IMR-90 (cell line): Measurements from ENCODE around the gene SMARCA4. TPM values are rescaled to one million over a fixed set of nuclear protein-coding genes. Genes with fewer than 3 reads are reported as not detected.

Source experiments
- ATAC-seq: fragments of 200-7000 bp; cut with Tn5 transposase; 2 replicates; pipeline ENCODE4 v1.9.1; 2020; ENCODE audit warnings: low read depth, mild to moderate bottlenecking, moderate library complexity
- BruUV-seq: library from RNA; stranded (reverse); fragments of 400-500 nt; replicated peaks from 2 replicates; lab custom pipeline; 2021; lab: Mats Ljungman, UMichigan
- CTCF ChIA-PET: fragments of 300-600 bp; formaldehyde crosslinking; extraction: SDS; loops from one replicate; lab custom pipeline; 2021; ENCODE audit warnings: antibody characterized with exemption; lab: Yijun Ruan, JAX
- POLR2A ChIA-PET: fragments of 300-600 bp; sonication (Branson Sonifier 250); formaldehyde crosslinking; loops from one replicate; lab custom pipeline; 2022; ENCODE audit warnings: antibody characterized with exemption; ENCODE audit not compliant: unreplicated experiment; lab: Charles Lee
- DNase-seq: peaks from one replicate; pipeline ENCODE4 v3.0.0; 2013
- H2AFZ ChIP-seq: replicated peaks from 2 replicates; pipeline ENCODE3; 2013; ENCODE audit warnings: low read length, mild to moderate bottlenecking; ENCODE audit not compliant: poor library complexity
- H2AK5ac ChIP-seq: 2 replicates; pipeline ENCODE4 v1.6.1; 2013; ENCODE audit warnings: low read depth, low read length, inconsistent platforms
- H2AK9ac ChIP-seq: replicated peaks from 2 replicates; pipeline ENCODE3; 2013; ENCODE audit warnings: mild to moderate bottlenecking, low read depth, low read length, moderate library complexity; ENCODE audit not compliant: poor library complexity
- H2BK120ac ChIP-seq: 2 replicates; pipeline ENCODE4 v1.6.1; 2013; ENCODE audit warnings: low read depth, low read length, inconsistent platforms
- H2BK15ac ChIP-seq: 3 replicates; pipeline ENCODE4 v1.6.1; 2013; ENCODE audit warnings: low read depth, low read length, inconsistent platforms
- H2BK20ac ChIP-seq: 2 replicates; pipeline ENCODE4 v1.6.1; 2013; ENCODE audit warnings: low read depth, mild to moderate bottlenecking, inconsistent platforms, low read length, moderate library complexity
- H2BK5ac ChIP-seq: 2 replicates; pipeline ENCODE4 v1.6.1; 2013; ENCODE audit warnings: mild to moderate bottlenecking, low read depth, low read length, inconsistent platforms; ENCODE audit not compliant: poor library complexity, severe bottlenecking
- H3K14ac ChIP-seq: replicated peaks from 2 replicates; pipeline ENCODE4 v1.6.1; 2013; ENCODE audit warnings: low read depth, low read length, inconsistent platforms
- H3K18ac ChIP-seq: 2 replicates; pipeline ENCODE4 v1.6.1; 2013; ENCODE audit warnings: low read depth, low read length, control low read depth
- H3K23ac ChIP-seq: 2 replicates; pipeline ENCODE4 v1.6.1; 2013; ENCODE audit warnings: low read depth, low read length, inconsistent platforms
- H3K27ac ChIP-seq: 2 replicates; pipeline ENCODE4 v1.5.1; 2013; ENCODE audit warnings: mild to moderate bottlenecking, control low read depth, low read length; ENCODE audit not compliant: insufficient read depth
- H3K27me3 ChIP-seq: 2 replicates; pipeline ENCODE4 v1.6.1; 2013; ENCODE audit warnings: low read length; ENCODE audit not compliant: control insufficient read depth, insufficient read depth
- H3K36me3 ChIP-seq: 2 replicates; pipeline ENCODE4 v1.6.1; 2013; ENCODE audit warnings: low read length, mixed read lengths; ENCODE audit not compliant: control insufficient read depth, insufficient read depth
- H3K4ac ChIP-seq: 2 replicates; pipeline ENCODE4 v1.6.1; 2013; ENCODE audit warnings: low read depth, low read length, inconsistent platforms
- H3K4me1 ChIP-seq: 2 replicates; pipeline ENCODE4 v1.6.1; 2013; ENCODE audit warnings: low read length, mixed read lengths; ENCODE audit not compliant: control insufficient read depth, insufficient read depth
- H3K4me2 ChIP-seq: 2 replicates; pipeline ENCODE4 v1.6.1; 2013; ENCODE audit warnings: low read depth, mild to moderate bottlenecking, control low read depth, low read length, moderate library complexity
- H3K4me3 ChIP-seq: 2 replicates; pipeline ENCODE4 v1.5.1; 2013; ENCODE audit warnings: low read depth, mild to moderate bottlenecking, control low read depth, low read length, moderate library complexity; ENCODE audit not compliant: insufficient read depth
- H3K56ac ChIP-seq: 2 replicates; pipeline ENCODE4 v1.6.1; 2013; ENCODE audit warnings: low read length, inconsistent platforms; ENCODE audit not compliant: insufficient read depth; ENCODE audit errors: extremely low read depth
- H3K79me1 ChIP-seq, 2 experiments: 2 replicates each; pipeline ENCODE4 v1.6.1; 2013; ENCODE audit warnings: low read length in 2 of 2, inconsistent platforms in 1 of 2, low read depth in 1 of 2
- H3K9ac ChIP-seq: 2 replicates; pipeline ENCODE4 v1.6.1; 2013; ENCODE audit warnings: low read depth, low read length, control low read depth
- H3K9me1 ChIP-seq: 2 replicates; pipeline ENCODE4 v1.6.1; 2013; ENCODE audit warnings: low read length, inconsistent platforms; ENCODE audit not compliant: insufficient read depth
- H3K9me3 ChIP-seq: 2 replicates; pipeline ENCODE4 v1.6.1; 2013; ENCODE audit warnings: low read length; ENCODE audit not compliant: control insufficient read depth, insufficient read depth
- H4K20me1 ChIP-seq: 2 replicates; pipeline ENCODE4 v1.6.1; 2013; ENCODE audit warnings: low read length, inconsistent platforms; ENCODE audit not compliant: insufficient read depth
- H4K5ac ChIP-seq: 2 replicates; pipeline ENCODE4 v1.6.1; 2013; ENCODE audit warnings: mild to moderate bottlenecking, low read depth, low read length, control low read depth
- H4K8ac ChIP-seq, 2 experiments: 2 replicates each; pipeline ENCODE4 v1.6.1; 2013; ENCODE audit warnings: low read depth in 2 of 2, low read length in 2 of 2, control low read depth in 1 of 2, inconsistent platforms in 1 of 2
- H4K91ac ChIP-seq: 2 replicates; pipeline ENCODE4 v1.6.1; 2013; ENCODE audit warnings: low read depth, low read length, inconsistent platforms; ENCODE audit not compliant: insufficient read depth
- BHLHE40 ChIP-seq: fragments of 150-350 bp; IDR thresholded peaks from 2 replicates; pipeline ENCODE4 v1.6.1; 2016; ENCODE audit warnings: mild to moderate bottlenecking, low read depth, low read length
- CEBPB ChIP-seq: IDR thresholded peaks from 2 replicates; pipeline ENCODE4 v1.6.1; 2012; ENCODE audit warnings: low read depth, low read length, improper control_type of control experiment
- CHD1 ChIP-seq: IDR thresholded peaks from 2 replicates; pipeline ENCODE4 v1.6.1; 2012; ENCODE audit warnings: low read depth, low read length, improper control_type of control experiment
- FOS ChIP-seq: fragments of 150-350 bp; IDR thresholded peaks from 2 replicates; pipeline ENCODE4 v1.6.1; 2016; ENCODE audit warnings: low read depth, low read length
- MAFK ChIP-seq: IDR thresholded peaks from 2 replicates; pipeline ENCODE4 v1.6.1; 2012; ENCODE audit warnings: low read depth, low read length, improper control_type of control experiment
- MAZ ChIP-seq: IDR thresholded peaks from 2 replicates; pipeline ENCODE4 v1.6.1; 2012; ENCODE audit warnings: low read depth, mild to moderate bottlenecking, low read length, improper control_type of control experiment, moderate library complexity, borderline replicate concordance
- MXI1 ChIP-seq: IDR thresholded peaks from 2 replicates; pipeline ENCODE4 v1.6.1; 2012; ENCODE audit warnings: low read depth, mild to moderate bottlenecking, low read length, moderate library complexity, borderline replicate concordance
- NFE2L2 ChIP-seq: fragments of 150-350 bp; IDR thresholded peaks from 2 replicates; pipeline ENCODE4 v1.6.1; 2016; ENCODE audit warnings: low read depth, mild to moderate bottlenecking, low read length
- POLR2A ChIP-seq: IDR thresholded peaks from 2 replicates; pipeline ENCODE4 v1.6.1; 2012; ENCODE audit warnings: mild to moderate bottlenecking, low read depth, low read length
- RAD21 ChIP-seq: IDR thresholded peaks from 2 replicates; pipeline ENCODE4 v1.6.1; 2012; ENCODE audit warnings: low read length, improper control_type of control experiment
- RCOR1 ChIP-seq: IDR thresholded peaks from 2 replicates; pipeline ENCODE4 v1.6.1; 2012; ENCODE audit warnings: mild to moderate bottlenecking, low read length, improper control_type of control experiment; ENCODE audit not compliant: insufficient replicate concordance
- RFX5 ChIP-seq: IDR thresholded peaks from 2 replicates; pipeline ENCODE4 v1.8.0; 2012; ENCODE audit warnings: low read depth, mild to moderate bottlenecking, low read length, moderate library complexity
- SMC3 ChIP-seq: fragments of 150-350 bp; IDR thresholded peaks from 2 replicates; pipeline ENCODE4 v1.6.1; 2016; ENCODE audit warnings: low read depth, mild to moderate bottlenecking, antibody characterized with exemption, low read length, moderate library complexity
- WGBS, 2 experiments: methylation state at CpG; one replicate each; pipeline versions ENCODE4 v1.1.5 to v1.1.7; 2013; ENCODE audit warnings: missing lambda C conversion rate in 2 of 2; ENCODE audit not compliant: insufficient read length in 1 of 2; ENCODE audit errors: extremely low coverage in 2 of 2; 5-methylcytosine and 5-hydroxymethylcytosine counted together
- dilution Hi-C: fragments of 300-500 bp; cut with HindIII; formaldehyde crosslinking; loops from one replicate; pipeline ENCODE4 v1.14.3; 2018; ENCODE audit warnings: low sequenced_read_pairs; ENCODE audit not compliant: unreplicated experiment
- in situ Hi-C: fragments of 300-500 bp; cut with MboI; formaldehyde crosslinking; loops from 3 replicates; pipeline ENCODE4 v1.14.3; 2019; ENCODE audit warnings: low sequenced_read_pairs, inconsistent platforms, mixed read lengths
- intact Hi-C: fragments of 100-400 bp; cut with micrococcal nuclease; formaldehyde crosslinking; loops from 2 replicates; pipeline ENCODE4 v1.10.0; 2022
- polyA plus RNA-seq, 3 experiments: library from polyadenylated mRNA; depleted of rRNA; stranded (reverse); fragments of >200 nt; gene quantifications; 2 replicates each; pipeline ENCODE4 v1.2.3, GENCODE V29; 2012; ENCODE audit warnings: low replicate concordance in 1 of 3
- total RNA-seq: library from RNA; depleted of rRNA; stranded (reverse); fragments of >200 nt; gene quantifications from 2 replicates; pipeline ENCODE4 v1.2.3, GENCODE V29; 2012
- TF ChIP-seq, protein P1 (sequence below): conservative IDR thresholded peaks from 2 replicates; pipeline ENCODE4 v1.5.1; 2012; ENCODE audit warnings: mild to moderate bottlenecking, low read depth, low read length, improper control_type of control experiment
- TF ChIP-seq, protein P2 (sequence below): fragments of 150-350 bp; IDR thresholded peaks from 2 replicates; pipeline ENCODE4 v1.6.1; 2016; ENCODE audit warnings: low read depth, mild to moderate bottlenecking, low read length, moderate library complexity, borderline replicate concordance
- TF ChIP-seq, protein P3 (sequence below): fragments of 150-350 bp; IDR thresholded peaks from 2 replicates; pipeline ENCODE4 v1.6.1; 2017; ENCODE audit warnings: mild to moderate bottlenecking, antibody characterized with exemption, low read length, low read depth

The SMARCA4 gene
- total and polyA plus RNA-seq, 2 of the 4 experiments (the other 2 are of a cell fraction) = 41.4 to 85.6 TPM

DNA sequence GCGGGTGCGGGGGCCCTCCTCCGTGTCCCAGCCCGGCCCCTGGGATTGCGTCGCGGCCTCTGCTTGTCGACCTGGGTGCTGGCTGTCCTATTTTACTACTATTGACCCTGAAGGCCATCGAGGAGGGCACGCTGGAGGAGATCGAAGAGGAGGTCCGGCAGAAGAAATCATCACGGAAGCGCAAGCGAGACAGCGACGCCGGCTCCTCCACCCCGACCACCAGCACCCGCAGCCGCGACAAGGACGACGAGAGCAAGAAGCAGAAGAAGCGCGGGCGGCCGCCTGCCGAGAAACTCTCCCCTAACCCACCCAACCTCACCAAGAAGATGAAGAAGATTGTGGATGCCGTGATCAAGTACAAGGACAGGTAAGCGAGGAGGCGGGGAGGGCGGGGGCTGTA is 80.4 kb downstream of the SMARCA4 start:
- Histone ChIP-seq H3K27ac (no peak overlapping the region), H3K4me2 (no peak overlapping the region), H4K20me1 (peaks cover 11% of the 10 kb centered on the region), H4K8ac (no peak overlapping the region), H2BK15ac (no peak overlapping the region), H3K9me1 (no peaks in the 10 kb centered on the region), H2BK20ac (no peak overlapping the region), H3K18ac (no peak overlapping the region), H3K23ac (no peak overlapping the region), H3K4ac (no peak overlapping the region), H3K4me1 (no peaks in the 10 kb centered on the region), H3K14ac (no peak overlapping the region), H3K79me1 (peaks cover 39 to 43% of the 10 kb centered on the region in 2 experiments), H4K91ac (no peak overlapping the region), H2BK120ac (no peak overlapping the region), H2AFZ (no peak overlapping the region), H3K9ac (no peak overlapping the region), H3K9me3 (no peaks in the 10 kb centered on the region), H3K56ac (no peak overlapping the region), H4K5ac (no peak overlapping the region), H3K27me3 (no peaks in the 10 kb centered on the region), H2AK9ac (no peak overlapping the region), H3K4me3 (no peak overlapping the region), H2AK5ac (no peak overlapping the region), H2BK5ac (no peak overlapping the region), H3K36me3 (peaks cover 60% of the 10 kb centered on the region)
- 92% methylated on average over 7 of the region's 33 CpGs; no CpG with 5 or more reads in 1 of the 2 experiments for WGBS, 2 experiments
- ChIA-PET CTCF (interaction anchor here (0.5 kb wide), 2 partner anchors 67 to 121 kb away, joined by 3 to 4 read pairs; no protein-coding TSS in a partner anchor), POLR2A (no interaction called here)
- intact Hi-C loops = no loop called here
- TF ChIP-seq BHLHE40 = no peak
- no peak for TF ChIP-seq CHD1
- TF ChIP-seq CEBPB = no peak
- TF ChIP-seq POLR2A = no peak
- TF ChIP-seq SMC3 = no peak
- TF ChIP-seq MAFK = no peak
- TF ChIP-seq RFX5 = no peak
- TF ChIP-seq RAD21 = no peak
- no peak for TF ChIP-seq MAZ
- TF ChIP-seq NFE2L2 = no peak
- no peak for TF ChIP-seq MXI1
- TF ChIP-seq, protein P1, sequence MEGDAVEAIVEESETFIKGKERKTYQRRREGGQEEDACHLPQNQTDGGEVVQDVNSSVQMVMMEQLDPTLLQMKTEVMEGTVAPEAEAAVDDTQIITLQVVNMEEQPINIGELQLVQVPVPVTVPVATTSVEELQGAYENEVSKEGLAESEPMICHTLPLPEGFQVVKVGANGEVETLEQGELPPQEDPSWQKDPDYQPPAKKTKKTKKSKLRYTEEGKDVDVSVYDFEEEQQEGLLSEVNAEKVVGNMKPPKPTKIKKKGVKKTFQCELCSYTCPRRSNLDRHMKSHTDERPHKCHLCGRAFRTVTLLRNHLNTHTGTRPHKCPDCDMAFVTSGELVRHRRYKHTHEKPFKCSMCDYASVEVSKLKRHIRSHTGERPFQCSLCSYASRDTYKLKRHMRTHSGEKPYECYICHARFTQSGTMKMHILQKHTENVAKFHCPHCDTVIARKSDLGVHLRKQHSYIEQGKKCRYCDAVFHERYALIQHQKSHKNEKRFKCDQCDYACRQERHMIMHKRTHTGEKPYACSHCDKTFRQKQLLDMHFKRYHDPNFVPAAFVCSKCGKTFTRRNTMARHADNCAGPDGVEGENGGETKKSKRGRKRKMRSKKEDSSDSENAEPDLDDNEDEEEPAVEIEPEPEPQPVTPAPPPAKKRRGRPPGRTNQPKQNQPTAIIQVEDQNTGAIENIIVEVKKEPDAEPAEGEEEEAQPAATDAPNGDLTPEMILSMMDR = no peak
- TF ChIP-seq FOS = no peak
- no peak for TF ChIP-seq RCOR1
- TF ChIP-seq, protein P2, sequence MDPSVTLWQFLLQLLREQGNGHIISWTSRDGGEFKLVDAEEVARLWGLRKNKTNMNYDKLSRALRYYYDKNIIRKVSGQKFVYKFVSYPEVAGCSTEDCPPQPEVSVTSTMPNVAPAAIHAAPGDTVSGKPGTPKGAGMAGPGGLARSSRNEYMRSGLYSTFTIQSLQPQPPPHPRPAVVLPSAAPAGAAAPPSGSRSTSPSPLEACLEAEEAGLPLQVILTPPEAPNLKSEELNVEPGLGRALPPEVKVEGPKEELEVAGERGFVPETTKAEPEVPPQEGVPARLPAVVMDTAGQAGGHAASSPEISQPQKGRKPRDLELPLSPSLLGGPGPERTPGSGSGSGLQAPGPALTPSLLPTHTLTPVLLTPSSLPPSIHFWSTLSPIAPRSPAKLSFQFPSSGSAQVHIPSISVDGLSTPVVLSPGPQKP = no peak
- TF ChIP-seq, protein P3, sequence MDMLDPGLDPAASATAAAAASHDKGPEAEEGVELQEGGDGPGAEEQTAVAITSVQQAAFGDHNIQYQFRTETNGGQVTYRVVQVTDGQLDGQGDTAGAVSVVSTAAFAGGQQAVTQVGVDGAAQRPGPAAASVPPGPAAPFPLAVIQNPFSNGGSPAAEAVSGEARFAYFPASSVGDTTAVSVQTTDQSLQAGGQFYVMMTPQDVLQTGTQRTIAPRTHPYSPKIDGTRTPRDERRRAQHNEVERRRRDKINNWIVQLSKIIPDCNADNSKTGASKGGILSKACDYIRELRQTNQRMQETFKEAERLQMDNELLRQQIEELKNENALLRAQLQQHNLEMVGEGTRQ = no peak
- in situ Hi-C loops = no loop called here
- no TSS peak for BruUV-seq
- DNase-seq (no peak), ATAC-seq (no peak)
- dilution Hi-C loops = no loop called here
